ENCODE data around the gene DACH1.
"Not testable (repeated sequence)": the region's sequence is repeated elsewhere in the genome, so short reads cannot be mapped to it uniquely, and the experiment has no call there.

The DACH1 gene

DNA sequence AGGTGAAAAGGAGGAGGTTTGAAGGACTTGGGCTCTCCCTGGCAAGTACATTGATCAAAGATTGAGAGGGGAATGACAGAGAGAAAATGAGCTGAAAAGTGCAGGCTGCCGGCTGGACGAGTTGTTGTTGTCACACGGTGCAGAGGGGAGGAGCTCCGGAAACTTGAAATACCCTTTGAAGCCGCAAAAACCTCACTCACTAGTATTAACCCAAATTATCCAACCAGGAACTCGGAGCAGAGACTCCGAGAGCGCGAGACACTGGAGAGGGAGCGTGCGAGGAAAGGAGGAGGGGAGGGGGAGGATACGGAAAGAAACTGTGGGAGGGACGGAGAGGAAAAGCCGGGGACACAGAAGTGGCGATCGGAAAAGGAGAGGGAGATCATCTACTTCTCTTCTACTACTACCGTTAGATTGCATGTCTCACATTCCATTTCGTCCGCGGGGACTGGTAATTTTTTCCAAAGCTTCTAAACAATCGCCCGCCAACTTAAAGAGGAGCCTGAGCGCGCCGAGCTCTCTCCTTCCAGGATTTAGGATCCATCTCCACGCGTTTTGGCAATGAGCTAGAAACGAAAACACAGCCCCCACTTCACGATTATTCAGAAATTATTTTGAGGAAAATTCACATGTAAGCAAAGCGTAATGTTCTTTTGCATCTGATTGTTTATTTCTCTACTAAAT is at the start of gene DACH1:
DACH1 (minus strand) TSS at position 74 of the 684 bp plus-strand sequence.
- TF ChIP-seq Cebpa-rat (IDR thresholded peaks at IDR 0.05): no peak
- Histone ChIP-seq H3K4me3 (peak within 1 kb of the TSS; percentile 71), H3K27ac (no peak within 1 kb of the TSS), H3K9me3 (peaks cover 12% of the 10 kb centered on the region), H3K27me3 (peaks cover 80% of the 10 kb centered on the region), H3K9ac (peak within 1 kb of the TSS; percentile 45; the same call in 1 of the 2 replicates), H3K4me1 (peaks cover 12% of the 10 kb centered on the region), H4K20me1 (peaks cover 22% of the 10 kb centered on the region), H3K36me3 (no peaks in the 10 kb centered on the region), H3K4me2 (peak within 1 kb of the TSS; percentile 87)

GRCh38 chr13:71913717-71914116 is 46.7 kb upstream of the DACH1 start:
- Histone ChIP-seq H3K4me3 (no peak overlapping the region), H3K9ac (no peak overlapping the region), H3K4me2 (no peak overlapping the region), H3K9me3 (no peaks in the 10 kb centered on the region), H3K27me3 (no peaks in the 10 kb centered on the region), H3K27ac (no peak overlapping the region), H3K4me1 (no peaks in the 10 kb centered on the region), H4K20me1 (no peaks in the 10 kb centered on the region), H3K36me3 (no peaks in the 10 kb centered on the region)
- TF ChIP-seq Cebpa-rat (IDR thresholded peaks at IDR 0.05): no peak

GRCh38 chr13:71912524-71912923 is 45.5 kb upstream of the DACH1 start:
- Histone ChIP-seq H3K27me3 (no peaks in the 10 kb centered on the region), H4K20me1 (no peaks in the 10 kb centered on the region), H3K27ac (no peak overlapping the region), H3K4me2 (no peak overlapping the region), H3K4me3 (no peak overlapping the region), H3K36me3 (no peaks in the 10 kb centered on the region), H3K9ac (no peak overlapping the region), H3K4me1 (no peaks in the 10 kb centered on the region), H3K9me3 (no peaks in the 10 kb centered on the region)
- no peak for TF ChIP-seq Cebpa-rat (IDR thresholded peaks at IDR 0.05)

GRCh38 chr13:71906448-71906847 is 39.4 kb upstream of the DACH1 start:
- H3K4me2 ChIP-seq: no peak overlapping the region
- H4K20me1 ChIP-seq: no peaks in the 10 kb centered on the region
- no peak overlapping the region for H3K27ac ChIP-seq
- H3K4me1 ChIP-seq: no peaks in the 10 kb centered on the region
- no peak overlapping the region for H3K4me3 ChIP-seq
- no peak for TF ChIP-seq Cebpa-rat (IDR thresholded peaks at IDR 0.05)
- no peaks in the 10 kb centered on the region for H3K9me3 ChIP-seq
- H3K36me3 ChIP-seq: no peaks in the 10 kb centered on the region
- no peak overlapping the region for H3K9ac ChIP-seq
- no peaks in the 10 kb centered on the region for H3K27me3 ChIP-seq

GRCh38 chr13:71902676-71903075 is 35.7 kb upstream of the DACH1 start:
- Histone ChIP-seq H3K4me2 (no peak overlapping the region), H3K27ac (no peak overlapping the region), H3K36me3 (no peaks in the 10 kb centered on the region), H3K4me3 (no peak overlapping the region), H3K9ac (no peak overlapping the region), H4K20me1 (no peaks in the 10 kb centered on the region), H3K9me3 (no peaks in the 10 kb centered on the region), H3K27me3 (no peaks in the 10 kb centered on the region), H3K4me1 (no peaks in the 10 kb centered on the region)
- TF ChIP-seq Cebpa-rat (IDR thresholded peaks at IDR 0.05): no peak

DNA sequence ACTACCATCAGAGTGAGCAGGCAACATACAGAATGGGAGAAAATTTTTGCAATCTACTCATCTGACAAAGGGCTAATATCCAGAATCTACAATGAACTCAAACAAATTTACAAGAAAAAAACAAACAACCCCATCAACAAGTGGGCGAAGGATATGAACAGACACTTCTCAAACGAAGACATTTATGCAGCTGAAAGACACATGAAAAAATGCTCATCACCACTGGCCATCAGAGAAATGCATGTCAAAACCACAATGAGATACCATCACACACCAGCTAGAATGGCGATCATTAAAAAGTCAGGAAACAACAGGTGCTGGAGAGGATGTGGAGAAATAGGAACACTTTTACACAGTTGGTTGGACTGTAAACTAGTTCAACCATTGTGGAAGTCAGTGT is 26.5 kb upstream of the DACH1 start:
- not testable (repeated sequence) for H3K4me1 ChIP-seq, H4K20me1 ChIP-seq, H3K4me3 ChIP-seq, H3K9ac ChIP-seq, H3K4me2 ChIP-seq, H3K9me3 ChIP-seq, H3K36me3 ChIP-seq, H3K27ac ChIP-seq, H3K27me3 ChIP-seq

GRCh38 chr13:71886880-71887279 is 19.9 kb upstream of the DACH1 start:
- Histone ChIP-seq H3K27ac (no peak overlapping the region), H3K4me1 (no peaks in the 10 kb centered on the region), H3K4me3 (no peak overlapping the region), H3K36me3 (no peaks in the 10 kb centered on the region), H4K20me1 (no peaks in the 10 kb centered on the region), H3K9ac (no peak overlapping the region), H3K4me2 (no peak overlapping the region), H3K9me3 (no peaks in the 10 kb centered on the region), H3K27me3 (no peaks in the 10 kb centered on the region)
- TF ChIP-seq Cebpa-rat (IDR thresholded peaks at IDR 0.05): no peak

DNA sequence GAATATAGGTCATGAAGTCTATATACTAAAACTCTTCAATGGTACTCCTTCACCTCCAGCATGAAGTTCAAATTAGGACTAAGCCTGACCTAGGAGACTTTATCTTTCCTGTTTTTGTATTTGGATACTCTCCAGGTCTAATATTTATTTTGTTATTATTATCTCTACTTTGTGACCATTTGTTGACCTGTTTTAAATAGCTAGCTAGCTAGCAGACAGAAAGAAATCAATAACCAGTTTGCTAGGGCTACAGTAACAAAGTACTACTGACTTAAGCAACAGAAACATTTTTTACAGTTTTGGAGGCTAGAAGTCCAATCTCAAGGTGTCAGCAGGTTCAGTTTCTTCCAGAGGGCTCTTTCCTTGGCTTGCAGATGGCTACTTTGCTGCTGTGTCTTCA is 15.1 kb upstream of the DACH1 start:
- Histone ChIP-seq H3K4me3 (no peak overlapping the region), H4K20me1 (no peaks in the 10 kb centered on the region), H3K27me3 (no peaks in the 10 kb centered on the region), H3K4me1 (no peaks in the 10 kb centered on the region), H3K36me3 (no peaks in the 10 kb centered on the region), H3K4me2 (no peak overlapping the region), H3K9ac (no peak overlapping the region), H3K9me3 (no peaks in the 10 kb centered on the region), H3K27ac (no peak overlapping the region)
- no peak for TF ChIP-seq Cebpa-rat (IDR thresholded peaks at IDR 0.05)

- H3K9me3 ChIP-seq: no peaks in the 10 kb centered on the region
- no peak overlapping the region for H3K4me2 ChIP-seq
- H3K4me1 ChIP-seq: no peaks in the 10 kb centered on the region
- H3K9ac ChIP-seq: no peak overlapping the region
- no peaks in the 10 kb centered on the region for H4K20me1 ChIP-seq
- no peaks in the 10 kb centered on the region for H3K36me3 ChIP-seq
- no peak overlapping the region for H3K4me3 ChIP-seq
- H3K27ac ChIP-seq: no peak overlapping the region
- TF ChIP-seq Cebpa-rat (IDR thresholded peaks at IDR 0.05): no peak
- no peaks in the 10 kb centered on the region for H3K27me3 ChIP-seq
These were observed 13.9 kb upstream of the DACH1 start for GRCh38 chr13:71880753-71881541.

- H3K9ac ChIP-seq: no peak overlapping the region
- H4K20me1 ChIP-seq: no peaks in the 10 kb centered on the region
- no peaks in the 10 kb centered on the region for H3K9me3 ChIP-seq
- no peak overlapping the region for H3K4me3 ChIP-seq
- no peaks in the 10 kb centered on the region for H3K27me3 ChIP-seq
- H3K4me1 ChIP-seq: no peaks in the 10 kb centered on the region
- no peak for TF ChIP-seq Cebpa-rat (IDR thresholded peaks at IDR 0.05)
- no peak overlapping the region for H3K4me2 ChIP-seq
- no peak overlapping the region for H3K27ac ChIP-seq
- no peaks in the 10 kb centered on the region for H3K36me3 ChIP-seq
These were observed 12.9 kb upstream of the DACH1 start for GRCh38 chr13:71879808-71880344.
